ENCODE results near the gene RGS12. TPM values are rescaled to one million over a fixed set of nuclear protein-coding genes. Genes with fewer than 3 reads are reported as not detected.

Gene RGS12
- total and polyA plus RNA-seq, 2 experiments from 2014 or later: 8.0 to 19.0 TPM

GRCh38 chr4:3318561-3319021 lies 25.8 kb downstream of the RGS12 start:
- Mint-ChIP-seq H3K27me3 (ENCODE audit: insufficient read depth, low read depth, poor library complexity) (peaks cover 18% of the 10 kb centered on the region), H3K36me3 (ENCODE audit: low read depth) (peaks cover 3% of the 10 kb centered on the region; the same call in 2 of the 3 replicates), H3K27ac (peak overlapping the region; percentile 97), H3K4me3 (peak overlapping the region; percentile 47; the same call in 2 of the 3 replicates), H3K9me3 (no peaks in the 10 kb centered on the region; the same call in 2 of the 3 replicates), H3K4me1 (peaks cover 24% of the 10 kb centered on the region)
- Histone ChIP-seq H3K9me2 (ENCODE audit: insufficient read depth) (no peaks in the 10 kb centered on the region), H3K4me2 (no peak overlapping the region), H3K79me2 (replicated peaks; ENCODE audit: insufficient read depth) (peaks cover 9% of the 10 kb centered on the region; the same call in 1 of the 2 replicates), H4K20me1 (replicated peaks; ENCODE audit: insufficient read depth) (no peaks in the 10 kb centered on the region; the same call in 1 of the 2 replicates), H3F3A (replicated peaks; ENCODE audit: low read depth) (no peaks in the 10 kb centered on the region), H3K4me1 (ENCODE audit: insufficient read depth) (peaks cover 6% of the 10 kb centered on the region; the same call in 1 of the 2 replicates), H3K4me3 (no peak overlapping the region), H3K27ac (ENCODE audit: low read depth) (peak overlapping the region; percentile 86; the same call in 1 of the 2 replicates), H2AFZ (no peak overlapping the region), H3K27me3 (ENCODE audit: insufficient read depth) (no peaks in the 10 kb centered on the region), H3K36me3 (ENCODE audit: insufficient read depth) (no peaks in the 10 kb centered on the region)
- DNase-seq (ENCODE audit: low spot score) (peak; percentile 92), ATAC-seq (peak; percentile 97)
- TF ChIP-seq ZNF114 (CRISPR knock-in tag; IDR thresholded peaks at IDR 0.05) (no peak), ZNF331 (CRISPR knock-in tag; IDR thresholded peaks at IDR 0.05; ENCODE audit: low read depth) (peak; percentile 55; the same call in 1 of the 2 replicates), ZNF462 (CRISPR knock-in tag; IDR thresholded peaks at IDR 0.05) (no peak), NANOG (IDR thresholded peaks at IDR 0.05; ENCODE audit: borderline replicate concordance) (no peak), EZH2 (IDR thresholded peaks at IDR 0.05; ENCODE audit: low read depth, unreplicated experiment) (no peak), JUNB (IDR thresholded peaks at IDR 0.05; ENCODE audit: unreplicated experiment) (no peak), EZH2phosphoT487 (IDR thresholded peaks at IDR 0.05; ENCODE audit: unreplicated experiment) (no peak), POLR2AphosphoS5 (IDR thresholded peaks at IDR 0.05; ENCODE audit: low read depth) (no peak), CTCF (conservative IDR thresholded peaks at IDR 0.05; ENCODE audit: low read depth in 2 of 2) (peak; percentile 74 to 91), STAT1 (IDR thresholded peaks at IDR 0.05; ENCODE audit: unreplicated experiment) (no peak), CREB1 (CRISPR knock-in tag; IDR thresholded peaks at IDR 0.05; ENCODE audit: low read depth) (peak; percentile 41; the same call in 1 of the 2 replicates)
- TF ChIP-seq, protein P1, sequence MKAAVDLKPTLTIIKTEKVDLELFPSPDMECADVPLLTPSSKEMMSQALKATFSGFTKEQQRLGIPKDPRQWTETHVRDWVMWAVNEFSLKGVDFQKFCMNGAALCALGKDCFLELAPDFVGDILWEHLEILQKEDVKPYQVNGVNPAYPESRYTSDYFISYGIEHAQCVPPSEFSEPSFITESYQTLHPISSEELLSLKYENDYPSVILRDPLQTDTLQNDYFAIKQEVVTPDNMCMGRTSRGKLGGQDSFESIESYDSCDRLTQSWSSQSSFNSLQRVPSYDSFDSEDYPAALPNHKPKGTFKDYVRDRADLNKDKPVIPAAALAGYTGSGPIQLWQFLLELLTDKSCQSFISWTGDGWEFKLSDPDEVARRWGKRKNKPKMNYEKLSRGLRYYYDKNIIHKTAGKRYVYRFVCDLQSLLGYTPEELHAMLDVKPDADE (IDR thresholded peaks at IDR 0.05): 0 out of 2 replicates have a peak, but pooled peaks have one; percentile 16
- TF ChIP-seq, protein P2, sequence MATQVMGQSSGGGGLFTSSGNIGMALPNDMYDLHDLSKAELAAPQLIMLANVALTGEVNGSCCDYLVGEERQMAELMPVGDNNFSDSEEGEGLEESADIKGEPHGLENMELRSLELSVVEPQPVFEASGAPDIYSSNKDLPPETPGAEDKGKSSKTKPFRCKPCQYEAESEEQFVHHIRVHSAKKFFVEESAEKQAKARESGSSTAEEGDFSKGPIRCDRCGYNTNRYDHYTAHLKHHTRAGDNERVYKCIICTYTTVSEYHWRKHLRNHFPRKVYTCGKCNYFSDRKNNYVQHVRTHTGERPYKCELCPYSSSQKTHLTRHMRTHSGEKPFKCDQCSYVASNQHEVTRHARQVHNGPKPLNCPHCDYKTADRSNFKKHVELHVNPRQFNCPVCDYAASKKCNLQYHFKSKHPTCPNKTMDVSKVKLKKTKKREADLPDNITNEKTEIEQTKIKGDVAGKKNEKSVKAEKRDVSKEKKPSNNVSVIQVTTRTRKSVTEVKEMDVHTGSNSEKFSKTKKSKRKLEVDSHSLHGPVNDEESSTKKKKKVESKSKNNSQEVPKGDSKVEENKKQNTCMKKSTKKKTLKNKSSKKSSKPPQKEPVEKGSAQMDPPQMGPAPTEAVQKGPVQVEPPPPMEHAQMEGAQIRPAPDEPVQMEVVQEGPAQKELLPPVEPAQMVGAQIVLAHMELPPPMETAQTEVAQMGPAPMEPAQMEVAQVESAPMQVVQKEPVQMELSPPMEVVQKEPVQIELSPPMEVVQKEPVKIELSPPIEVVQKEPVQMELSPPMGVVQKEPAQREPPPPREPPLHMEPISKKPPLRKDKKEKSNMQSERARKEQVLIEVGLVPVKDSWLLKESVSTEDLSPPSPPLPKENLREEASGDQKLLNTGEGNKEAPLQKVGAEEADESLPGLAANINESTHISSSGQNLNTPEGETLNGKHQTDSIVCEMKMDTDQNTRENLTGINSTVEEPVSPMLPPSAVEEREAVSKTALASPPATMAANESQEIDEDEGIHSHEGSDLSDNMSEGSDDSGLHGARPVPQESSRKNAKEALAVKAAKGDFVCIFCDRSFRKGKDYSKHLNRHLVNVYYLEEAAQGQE (IDR thresholded peaks at IDR 0.05; ENCODE audit: unreplicated experiment): no peak

Data from GM23338 (cell line).